ENCODE data around the gene FLNB.

Gene FLNB

GRCh38 chr3:58112185-58112535, 103.9 kb downstream of the FLNB start:
- DNase-seq (ENCODE audit: extremely low read depth, low read depth), result no peak
- no peak overlapping the region for H3K4me3 ChIP-seq (replicated peaks; ENCODE audit: low read depth, low read length)

GRCh38 chr3:58115175-58115574, 107.0 kb downstream of the FLNB start:
- no peak for DNase-seq (ENCODE audit: extremely low read depth, low read depth)
- H3K4me3 ChIP-seq (replicated peaks; ENCODE audit: low read depth, low read length), result no peak overlapping the region
- TF ChIP-seq CTCF (IDR thresholded peaks at IDR 0.05; ENCODE audit: low read depth, low read length, missing control alignments), result no peak

More at GRCh38 chr3:58112185-58112535, 103.9 kb downstream of the FLNB start:
- TF ChIP-seq CTCF (IDR thresholded peaks at IDR 0.05; ENCODE audit: low read depth, low read length, missing control alignments), result no peak

GRCh38 chr3:58116161-58116955, 108.1 kb downstream of the FLNB start:
- DNase-seq (ENCODE audit: extremely low read depth, low read depth), result no peak
- H3K4me3 ChIP-seq (replicated peaks; ENCODE audit: low read depth, low read length), result no peak overlapping the region
- TF ChIP-seq CTCF (IDR thresholded peaks at IDR 0.05; ENCODE audit: low read depth, low read length, missing control alignments), result no peak

GRCh38 chr3:58116985-58117384, 108.8 kb downstream of the FLNB start:
- no peak for TF ChIP-seq CTCF (IDR thresholded peaks at IDR 0.05; ENCODE audit: low read depth, low read length, missing control alignments)

GRCh38 chr3:58117561-58118181, 109.4 kb downstream of the FLNB start:
- H3K4me3 ChIP-seq (replicated peaks; ENCODE audit: low read depth, low read length), result no peak overlapping the region
- TF ChIP-seq CTCF (IDR thresholded peaks at IDR 0.05; ENCODE audit: low read depth, low read length, missing control alignments), result no peak
- DNase-seq (ENCODE audit: extremely low read depth, low read depth), result no peak

More at GRCh38 chr3:58116985-58117384, 108.8 kb downstream of the FLNB start:
- DNase-seq (ENCODE audit: extremely low read depth, low read depth), result no peak
- no peak overlapping the region for H3K4me3 ChIP-seq (replicated peaks; ENCODE audit: low read depth, low read length)

- H3K4me3 ChIP-seq (replicated peaks; ENCODE audit: low read depth, low read length), result no peak overlapping the region
- no peak for TF ChIP-seq CTCF (IDR thresholded peaks at IDR 0.05; ENCODE audit: low read depth, low read length, missing control alignments)
- DNase-seq (ENCODE audit: extremely low read depth, low read depth), result no peak
Observed at GRCh38 chr3:58119186-58119585, 111.0 kb downstream of the FLNB start.

Data from HFF-Myc (cell line).